ENCODE data around the gene FRAS1. TPM values are rescaled to one million over a fixed set of nuclear protein-coding genes. Genes with fewer than 3 reads are reported as not detected.

The FRAS1 gene
- total and polyA plus RNA-seq, 8 donors = 4.7 to 21.5 (median 14.7) TPM

- Histone ChIP-seq H3K4me3 (no peak overlapping the region), H3K27ac (no peak overlapping the region), H3K36me3 (no peaks in the 10 kb centered on the region), H3K4me1 (no peaks in the 10 kb centered on the region), H3K27me3 (no peaks in the 10 kb centered on the region), H3K9me3 (peaks cover 0 to 3% (median 0%) of the 10 kb centered on the region in 4 donors)
- TF ChIP-seq CTCF (IDR thresholded peaks at IDR 0.05) = no peak
- FAIRE-seq (no peak), ATAC-seq (no peak), DNase-seq (no peak)
- intact Hi-C loops (cut with DNase I) = no loop called here
- 62 to 66% methylated on average over 8 of the region's 8 CpGs for WGBS, 2 donors
These were observed 165.6 kb downstream of the FRAS1 start for GRCh38 chr4:78222575-78223186.

- intact Hi-C loops (cut with DNase I) = no loop called here
- Histone ChIP-seq H3K4me3 (no peak overlapping the region), H3K9me3 (peaks cover 0 to 3% (median 0%) of the 10 kb centered on the region in 4 donors), H3K27ac (no peak overlapping the region), H3K27me3 (no peaks in the 10 kb centered on the region), H3K36me3 (no peaks in the 10 kb centered on the region), H3K4me1 (no peaks in the 10 kb centered on the region)
- 66 to 77% methylated on average over 3 of the region's 3 CpGs for WGBS, 2 donors
- DNase-seq (no peak), FAIRE-seq (no peak), ATAC-seq (no peak)
- no peak for TF ChIP-seq CTCF (IDR thresholded peaks at IDR 0.05)
These were observed 168.1 kb downstream of the FRAS1 start for GRCh38 chr4:78225236-78225635.

GRCh38 chr4:78226279-78226678 lies 169.2 kb downstream of the FRAS1 start:
- Histone ChIP-seq H3K27me3 (no peaks in the 10 kb centered on the region), H3K4me1 (no peaks in the 10 kb centered on the region), H3K9me3 (peaks cover 0 to 3% (median 0%) of the 10 kb centered on the region in 4 donors), H3K4me3 (no peak overlapping the region), H3K36me3 (no peaks in the 10 kb centered on the region), H3K27ac (no peak overlapping the region)
- no peak for DNase-seq
- no peak for FAIRE-seq
- ATAC-seq = no peak
- no peak for TF ChIP-seq CTCF (IDR thresholded peaks at IDR 0.05)
- intact Hi-C loops (cut with DNase I) = no loop called here

- WGBS, 2 donors = 66 to 88% methylated on average over 1 of the region's 1 CpG
- no peaks in the 10 kb centered on the region for H3K36me3 ChIP-seq
- H3K4me3 ChIP-seq = no peak overlapping the region
- TF ChIP-seq CTCF (IDR thresholded peaks at IDR 0.05) = no peak
- H3K27ac ChIP-seq = no peak overlapping the region
- ATAC-seq (no peak), FAIRE-seq (no peak), DNase-seq (no peak)
- H3K9me3 ChIP-seq = peaks cover 0 to 3% (median 0%) of the 10 kb centered on the region in 4 donors
- H3K27me3 ChIP-seq = no peaks in the 10 kb centered on the region
- intact Hi-C loops (cut with DNase I) = no loop called here
- H3K4me1 ChIP-seq = no peaks in the 10 kb centered on the region
These were observed 170.4 kb downstream of the FRAS1 start for GRCh38 chr4:78227411-78228057.

GRCh38 chr4:78235800-78236199 lies 178.7 kb downstream of the FRAS1 start:
- no peak for DNase-seq
- intact Hi-C loops (cut with DNase I) = no loop called here
- TF ChIP-seq CTCF (IDR thresholded peaks at IDR 0.05) = no peak
- Histone ChIP-seq H3K27me3 (no peaks in the 10 kb centered on the region), H3K9me3 (no peaks in the 10 kb centered on the region), H3K27ac (no peak overlapping the region), H3K4me1 (no peaks in the 10 kb centered on the region), H3K4me3 (no peak overlapping the region), H3K36me3 (no peaks in the 10 kb centered on the region)
- no peak for FAIRE-seq
- no peak for ATAC-seq

Measured in pancreas (tissue), 10 donors.